ENCODE measurements around the gene ALDOA. TPM values are rescaled to one million over a fixed set of nuclear protein-coding genes. Genes with fewer than 3 reads are reported as not detected.

ALDOA gene
- total and polyA plus RNA-seq, 9 of the 15 experiments (the other 6 are each of a cell fraction or from before 2014, with no cell fraction given): 311 to 2,224 (median 1,293) TPM

- TF ChIP-seq ZBTB40 (IDR thresholded peaks at IDR 0.05) (0 out of 2 replicates have a peak, but pooled peaks have one; percentile 13), ZBTB40 (CRISPR knock-in tag; IDR thresholded peaks at IDR 0.05) (no peak), PHB (CRISPR knock-in tag; IDR thresholded peaks at IDR 0.05) (no peak), ID3 (CRISPR knock-in tag; IDR thresholded peaks at IDR 0.05) (no peak), ID3 (tag; IDR thresholded peaks at IDR 0.05) (0 out of 2 replicates have a peak, but pooled peaks have one; percentile 38), ZBTB1 (CRISPR knock-in tag; IDR thresholded peaks at IDR 0.05; ENCODE audit: borderline replicate concordance, low read depth) (no peak), BCL6 (CRISPR knock-in tag; IDR thresholded peaks at IDR 0.05) (no peak)
- TF ChIP-seq, protein P1, sequence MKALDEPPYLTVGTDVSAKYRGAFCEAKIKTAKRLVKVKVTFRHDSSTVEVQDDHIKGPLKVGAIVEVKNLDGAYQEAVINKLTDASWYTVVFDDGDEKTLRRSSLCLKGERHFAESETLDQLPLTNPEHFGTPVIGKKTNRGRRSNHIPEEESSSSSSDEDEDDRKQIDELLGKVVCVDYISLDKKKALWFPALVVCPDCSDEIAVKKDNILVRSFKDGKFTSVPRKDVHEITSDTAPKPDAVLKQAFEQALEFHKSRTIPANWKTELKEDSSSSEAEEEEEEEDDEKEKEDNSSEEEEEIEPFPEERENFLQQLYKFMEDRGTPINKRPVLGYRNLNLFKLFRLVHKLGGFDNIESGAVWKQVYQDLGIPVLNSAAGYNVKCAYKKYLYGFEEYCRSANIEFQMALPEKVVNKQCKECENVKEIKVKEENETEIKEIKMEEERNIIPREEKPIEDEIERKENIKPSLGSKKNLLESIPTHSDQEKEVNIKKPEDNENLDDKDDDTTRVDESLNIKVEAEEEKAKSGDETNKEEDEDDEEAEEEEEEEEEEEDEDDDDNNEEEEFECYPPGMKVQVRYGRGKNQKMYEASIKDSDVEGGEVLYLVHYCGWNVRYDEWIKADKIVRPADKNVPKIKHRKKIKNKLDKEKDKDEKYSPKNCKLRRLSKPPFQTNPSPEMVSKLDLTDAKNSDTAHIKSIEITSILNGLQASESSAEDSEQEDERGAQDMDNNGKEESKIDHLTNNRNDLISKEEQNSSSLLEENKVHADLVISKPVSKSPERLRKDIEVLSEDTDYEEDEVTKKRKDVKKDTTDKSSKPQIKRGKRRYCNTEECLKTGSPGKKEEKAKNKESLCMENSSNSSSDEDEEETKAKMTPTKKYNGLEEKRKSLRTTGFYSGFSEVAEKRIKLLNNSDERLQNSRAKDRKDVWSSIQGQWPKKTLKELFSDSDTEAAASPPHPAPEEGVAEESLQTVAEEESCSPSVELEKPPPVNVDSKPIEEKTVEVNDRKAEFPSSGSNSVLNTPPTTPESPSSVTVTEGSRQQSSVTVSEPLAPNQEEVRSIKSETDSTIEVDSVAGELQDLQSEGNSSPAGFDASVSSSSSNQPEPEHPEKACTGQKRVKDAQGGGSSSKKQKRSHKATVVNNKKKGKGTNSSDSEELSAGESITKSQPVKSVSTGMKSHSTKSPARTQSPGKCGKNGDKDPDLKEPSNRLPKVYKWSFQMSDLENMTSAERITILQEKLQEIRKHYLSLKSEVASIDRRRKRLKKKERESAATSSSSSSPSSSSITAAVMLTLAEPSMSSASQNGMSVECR (CRISPR knock-in tag; IDR thresholded peaks at IDR 0.05): 0 out of 2 replicates have a peak, but pooled peaks have one; percentile 29
Measured at GRCh38 chr16:30028438-30029076, 37.0 kb upstream of the ALDOA start (continued).

All from K562 (cell line).